ENCODE data around the gene FGFR2. TPM values are rescaled to one million over a fixed set of nuclear protein-coding genes. Genes with fewer than 3 reads are reported as not detected.

Gene FGFR2
- total RNA-seq, 4 donors from 2014 or later = 0.11 to 0.31 (median 0.22) TPM; not detected in 1

DNA sequence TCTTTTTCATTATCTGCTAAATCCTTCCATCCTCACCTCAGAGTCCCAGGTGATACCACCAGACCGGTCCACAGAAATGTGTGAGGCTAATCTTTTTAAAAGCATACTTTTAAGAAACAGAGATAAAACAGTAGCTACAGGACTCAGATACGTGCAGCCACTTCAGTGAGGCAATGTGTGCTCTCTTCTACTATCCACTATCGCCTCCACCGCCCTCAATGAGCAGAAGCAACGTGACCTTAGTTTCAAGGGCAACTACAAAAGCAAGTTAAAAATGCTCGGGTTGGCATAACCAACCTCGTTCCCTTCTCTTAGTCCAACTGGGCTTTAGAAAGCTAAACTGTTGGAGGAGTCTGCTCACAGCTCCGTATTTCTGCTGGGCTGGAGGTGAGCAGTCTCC, 4.2 kb downstream of the FGFR2 start:
- no peak for TF ChIP-seq POLR2A (IDR thresholded peaks at IDR 0.05)
- TF ChIP-seq, protein P1, sequence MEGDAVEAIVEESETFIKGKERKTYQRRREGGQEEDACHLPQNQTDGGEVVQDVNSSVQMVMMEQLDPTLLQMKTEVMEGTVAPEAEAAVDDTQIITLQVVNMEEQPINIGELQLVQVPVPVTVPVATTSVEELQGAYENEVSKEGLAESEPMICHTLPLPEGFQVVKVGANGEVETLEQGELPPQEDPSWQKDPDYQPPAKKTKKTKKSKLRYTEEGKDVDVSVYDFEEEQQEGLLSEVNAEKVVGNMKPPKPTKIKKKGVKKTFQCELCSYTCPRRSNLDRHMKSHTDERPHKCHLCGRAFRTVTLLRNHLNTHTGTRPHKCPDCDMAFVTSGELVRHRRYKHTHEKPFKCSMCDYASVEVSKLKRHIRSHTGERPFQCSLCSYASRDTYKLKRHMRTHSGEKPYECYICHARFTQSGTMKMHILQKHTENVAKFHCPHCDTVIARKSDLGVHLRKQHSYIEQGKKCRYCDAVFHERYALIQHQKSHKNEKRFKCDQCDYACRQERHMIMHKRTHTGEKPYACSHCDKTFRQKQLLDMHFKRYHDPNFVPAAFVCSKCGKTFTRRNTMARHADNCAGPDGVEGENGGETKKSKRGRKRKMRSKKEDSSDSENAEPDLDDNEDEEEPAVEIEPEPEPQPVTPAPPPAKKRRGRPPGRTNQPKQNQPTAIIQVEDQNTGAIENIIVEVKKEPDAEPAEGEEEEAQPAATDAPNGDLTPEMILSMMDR (IDR thresholded peaks at IDR 0.05 in 4 of 5, conservative IDR thresholded peaks at IDR 0.05 in 1 of 5) = no peak
- Histone ChIP-seq H3K4me3 (no peak overlapping the region), H3K27me3 (peaks cover 36 to 48% (median 47%) of the 10 kb centered on the region in 3 donors), H3K36me3 (no peaks in the 10 kb centered on the region), H3K9me3 (no peaks in the 10 kb centered on the region), H3K4me1 (peaks cover 0 to 6% of the 10 kb centered on the region in 2 donors), H3K27ac (no peak overlapping the region)
- DNase-seq (no peak), ATAC-seq (no peak)
- intact Hi-C loops (cut with DNase I; ENCODE audit: low total_unique reads) (no loop called here), in situ Hi-C loops (cut with MboI; ENCODE audit: low sequenced_read_pairs in 4 of 4) (no loop called here)

DNA sequence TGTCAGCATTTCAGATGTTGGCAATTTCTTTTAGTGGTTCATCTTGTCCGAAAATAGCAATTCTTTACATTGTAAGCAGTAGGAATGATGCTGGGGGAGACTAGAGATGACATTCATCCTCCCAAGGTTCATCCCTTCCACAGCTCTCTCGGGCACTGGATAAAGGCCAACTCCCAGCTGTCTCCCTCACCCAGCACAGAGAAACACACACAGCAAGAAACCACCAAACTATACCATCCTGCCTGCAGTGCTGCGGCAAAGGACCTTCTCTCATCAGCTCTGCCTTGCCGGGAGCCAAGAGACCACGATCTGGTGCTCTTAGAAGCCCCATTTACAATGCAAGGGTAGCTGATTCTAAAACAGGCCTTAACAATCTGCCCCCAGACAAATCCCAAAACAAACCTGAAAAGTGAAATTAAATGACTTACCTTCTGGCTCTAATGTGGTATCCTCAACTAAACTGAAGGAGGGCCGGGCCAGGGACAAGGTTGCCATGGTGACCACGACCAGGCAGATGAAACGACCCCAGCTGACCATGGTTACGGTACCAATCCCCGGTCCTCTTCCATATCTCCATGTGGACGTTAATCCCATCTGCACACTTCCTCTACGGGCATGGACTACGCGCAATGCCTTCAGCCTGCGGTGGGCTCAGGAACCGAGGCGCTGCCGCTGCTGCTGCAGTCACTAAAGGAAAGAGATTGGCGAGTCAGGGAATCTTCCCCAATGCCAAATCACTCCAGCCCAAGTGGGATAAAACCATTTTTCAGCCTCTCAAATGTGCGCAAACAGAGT, 4.8 kb downstream of the FGFR2 start:
- no peak overlapping the region for H3K4me3 ChIP-seq
- no peaks in the 10 kb centered on the region for H3K9me3 ChIP-seq
- intact Hi-C loops (cut with DNase I; ENCODE audit: low total_unique reads) = no loop called here
- no peak for TF ChIP-seq POLR2A (IDR thresholded peaks at IDR 0.05)
- TF ChIP-seq, protein P1 (IDR thresholded peaks at IDR 0.05 in 4 of 5, conservative IDR thresholded peaks at IDR 0.05 in 1 of 5) = no peak
- ATAC-seq = no peak
- in situ Hi-C loops (cut with MboI; ENCODE audit: low sequenced_read_pairs in 4 of 4) = no loop called here
- peaks cover 0 to 6% of the 10 kb centered on the region in 2 donors for H3K4me1 ChIP-seq
- no peak for DNase-seq
- H3K27me3 ChIP-seq = peaks cover 34 to 43% (median 41%) of the 10 kb centered on the region in 3 donors
- H3K36me3 ChIP-seq = no peaks in the 10 kb centered on the region
- H3K27ac ChIP-seq = no peak overlapping the region

GRCh38 chr10:121592155-121592890, 5.9 kb downstream of the FGFR2 start:
- Histone ChIP-seq H3K36me3 (no peaks in the 10 kb centered on the region), H3K27ac (no peak overlapping the region), H3K4me3 (no peak overlapping the region), H3K27me3 (peaks cover 26 to 36% (median 33%) of the 10 kb centered on the region in 3 donors), H3K9me3 (no peaks in the 10 kb centered on the region), H3K4me1 (peaks cover 0 to 5% of the 10 kb centered on the region in 2 donors)
- intact Hi-C loops (cut with DNase I; ENCODE audit: low total_unique reads) = no loop called here
- TF ChIP-seq, protein P1 (IDR thresholded peaks at IDR 0.05 in 4 of 5, conservative IDR thresholded peaks at IDR 0.05 in 1 of 5) = no peak
- no peak for TF ChIP-seq POLR2A (IDR thresholded peaks at IDR 0.05)
- no peak for ATAC-seq
- no peak for DNase-seq
- in situ Hi-C loops (cut with MboI; ENCODE audit: low sequenced_read_pairs in 4 of 4) = no loop called here

DNA sequence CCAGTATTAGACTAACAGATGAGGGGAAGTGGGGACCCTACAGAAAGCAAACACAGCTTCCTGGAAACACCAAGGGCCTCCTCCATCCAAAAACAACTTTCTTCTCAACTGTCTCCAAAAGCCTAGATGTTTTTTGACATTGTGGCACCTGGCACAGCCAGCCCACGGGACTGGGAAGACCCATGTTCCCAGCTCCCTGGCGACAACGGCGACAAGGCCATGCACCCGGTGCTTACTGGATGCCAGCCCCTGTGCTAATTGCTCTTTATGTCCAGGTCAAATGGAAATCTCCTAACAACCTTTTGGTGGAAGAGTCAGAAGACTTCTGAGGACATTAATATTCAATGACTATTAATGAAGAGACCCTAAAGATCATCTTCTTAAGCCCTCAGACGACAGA, 7.1 kb downstream of the FGFR2 start:
- no peak overlapping the region for H3K4me3 ChIP-seq
- no peak for DNase-seq
- intact Hi-C loops (cut with DNase I; ENCODE audit: low total_unique reads) = no loop called here
- H3K27me3 ChIP-seq = peaks cover 15 to 24% (median 22%) of the 10 kb centered on the region in 3 donors
- no peak overlapping the region for H3K27ac ChIP-seq
- no peak for ATAC-seq
- in situ Hi-C loops (cut with MboI; ENCODE audit: low sequenced_read_pairs in 4 of 4) = no loop called here
- no peaks in the 10 kb centered on the region for H3K4me1 ChIP-seq
- no peaks in the 10 kb centered on the region for H3K9me3 ChIP-seq
- H3K36me3 ChIP-seq = no peaks in the 10 kb centered on the region
- TF ChIP-seq, protein P1 (IDR thresholded peaks at IDR 0.05 in 4 of 5, conservative IDR thresholded peaks at IDR 0.05 in 1 of 5) = no peak
- no peak for TF ChIP-seq POLR2A (IDR thresholded peaks at IDR 0.05)

Measured in gastrocnemius medialis (tissue), 4 donors.